HG03457 (cell line): ENCODE results near the gene PDE5A.
A peak's percentile ranks its signal among the peaks of the same experiment; 100 is the strongest.
"Not testable (repeated sequence)": the region's sequence is repeated elsewhere in the genome, so short reads cannot be mapped to it uniquely, and the experiment has no call there.

Source experiments
- ATAC-seq: cut with Tn5 transposase; IDR thresholded peaks from one replicate; pipeline ENCODE4 v1.9.1; 2021; ENCODE audit warnings: moderate number of reproducible peaks; ENCODE audit not compliant: unreplicated experiment

PDE5A gene

DNA sequence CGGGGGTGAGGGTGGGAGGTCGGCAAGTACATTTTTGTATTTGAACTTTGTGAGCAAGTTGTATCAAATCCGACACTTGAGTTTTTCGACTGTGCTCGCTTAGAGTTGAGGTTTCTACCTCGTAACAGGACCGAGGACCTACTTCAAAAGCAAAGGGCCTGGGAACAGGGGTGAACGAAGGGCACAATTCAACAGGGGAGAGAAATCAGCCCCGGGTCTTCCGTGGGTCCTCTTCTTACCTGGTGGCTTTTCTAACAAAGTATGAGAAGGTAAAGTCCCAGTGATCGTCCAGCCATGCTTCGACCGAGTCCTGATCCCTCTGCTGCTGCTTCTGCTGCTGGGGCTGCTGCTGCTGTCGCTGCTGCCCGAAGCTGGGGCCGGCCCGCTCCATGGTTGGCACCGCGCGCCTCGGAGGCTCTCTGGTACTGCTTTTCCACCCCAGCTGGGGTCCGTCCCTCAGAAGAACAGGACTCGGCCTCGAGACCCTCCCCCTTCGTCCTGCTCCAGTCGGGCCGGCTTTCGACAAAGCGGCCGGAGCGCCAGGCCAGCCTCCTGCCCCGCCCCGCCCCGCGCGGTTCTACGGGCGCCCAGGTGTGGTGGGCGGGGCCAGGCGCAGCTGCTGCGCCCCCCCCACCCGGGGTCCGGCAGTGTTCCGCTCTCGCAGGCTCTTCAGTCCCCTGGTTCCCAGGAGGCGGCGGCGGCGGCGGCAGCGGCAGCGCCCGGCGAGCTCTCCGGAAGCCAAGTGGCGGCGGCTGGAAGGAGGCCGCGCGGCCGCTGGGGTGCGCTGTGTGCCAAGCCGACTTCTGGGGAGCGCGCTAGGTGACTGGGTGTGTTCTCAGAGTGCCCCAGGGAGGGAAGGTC lies at the start of gene PDE5A:
PDE5A (minus strand) TSS at position 524 of the 861 bp plus-strand sequence; CDS start at position 391, 133 bp downstream.
- peak; percentile 92 for ATAC-seq

DNA sequence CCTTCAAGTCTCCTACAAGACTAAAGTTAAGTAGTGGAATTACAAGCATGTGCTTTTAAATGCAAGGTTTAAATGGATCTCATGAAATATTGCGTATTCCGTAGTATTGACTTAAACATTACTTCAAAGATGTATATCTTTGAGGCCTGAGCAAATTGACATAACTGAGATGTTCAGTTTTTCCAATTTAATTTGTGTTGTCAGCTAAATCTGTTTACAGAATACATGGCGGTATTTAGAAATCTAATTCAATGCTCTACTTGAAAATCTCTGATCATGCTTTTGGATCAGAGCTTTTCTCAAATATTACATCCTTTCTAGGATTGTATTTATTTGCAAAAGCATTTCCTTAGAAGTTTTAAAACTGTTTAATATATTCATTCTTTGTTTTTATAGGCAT lies 47.5 kb upstream of the PDE5A start:
- ATAC-seq = no peak

DNA sequence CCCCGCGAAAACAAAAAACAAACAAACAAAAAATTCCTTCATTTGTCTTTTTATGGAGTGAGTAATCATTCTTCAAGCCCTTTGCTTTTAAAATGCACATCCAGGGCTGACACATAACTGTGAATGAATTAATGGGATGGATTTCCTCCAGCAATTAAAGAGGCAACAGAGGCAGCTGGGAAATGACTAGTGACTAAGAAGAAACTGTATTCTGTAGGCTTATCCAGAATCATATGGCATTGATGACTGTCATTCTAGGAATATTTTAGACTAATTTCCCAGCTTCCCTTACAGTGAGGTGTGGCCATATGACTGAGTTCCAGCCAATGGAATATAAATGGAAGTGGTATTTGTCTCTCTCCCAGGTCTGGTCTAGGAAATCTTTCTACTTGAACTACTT lies 46.8 kb upstream of the PDE5A start:
- no peak for ATAC-seq

DNA sequence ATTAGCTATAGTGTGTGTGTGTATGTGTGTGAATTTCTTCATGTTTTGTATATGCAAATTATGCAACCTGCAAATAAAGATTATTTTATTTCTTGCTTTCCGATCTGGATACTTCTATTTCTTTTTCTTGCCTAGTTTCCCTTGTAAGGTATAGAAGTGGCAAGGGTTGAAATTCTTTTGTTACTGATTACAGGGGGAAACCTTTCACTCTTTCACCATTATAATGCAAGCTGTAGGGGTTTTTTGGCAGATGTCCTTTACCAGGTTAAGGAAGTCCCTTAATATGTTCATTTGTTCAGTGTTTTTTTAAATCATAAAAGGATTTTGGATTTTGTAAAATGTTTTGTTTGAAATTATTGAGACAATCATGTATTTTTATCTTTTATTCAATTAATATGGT lies 44.3 kb upstream of the PDE5A start:
- ATAC-seq = no peak

DNA sequence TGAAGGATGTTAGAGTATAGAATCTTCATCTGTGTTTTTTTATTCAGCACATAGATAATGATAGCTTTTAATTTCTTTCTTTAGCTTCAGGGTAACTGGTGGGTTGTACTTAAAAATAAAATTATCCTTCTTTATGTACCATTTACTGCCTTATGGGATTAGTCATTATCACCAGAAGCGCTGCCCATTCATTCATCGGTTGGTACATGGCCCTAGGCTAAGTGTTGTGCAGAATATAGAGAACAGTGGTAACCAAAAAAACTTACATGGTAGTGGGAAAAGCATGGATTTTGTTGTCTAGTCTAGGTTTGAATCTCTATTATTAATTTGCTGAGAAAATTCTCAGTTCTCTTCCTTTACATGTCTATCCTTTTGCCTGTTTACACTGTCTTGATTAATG lies 43.5 kb upstream of the PDE5A start:
- no peak for ATAC-seq

DNA sequence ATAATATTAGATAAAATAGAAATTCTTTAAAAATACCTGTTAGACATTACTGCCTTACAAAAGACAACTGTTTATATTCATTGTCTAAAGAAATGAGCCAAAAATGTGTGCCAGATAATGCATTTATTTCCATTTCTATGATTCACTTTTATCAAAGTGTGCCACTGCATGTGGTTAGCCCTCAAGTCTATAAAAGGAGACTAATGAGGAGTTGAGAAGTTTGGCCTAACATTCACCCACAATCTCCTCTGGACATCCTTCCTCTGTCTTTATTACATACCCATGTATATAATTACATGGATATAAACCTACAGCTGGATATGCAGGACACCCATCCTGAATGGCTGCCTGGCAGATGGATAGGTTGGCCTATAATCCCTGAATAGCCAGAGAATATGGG lies 42.6 kb upstream of the PDE5A start:
- no peak for ATAC-seq

DNA sequence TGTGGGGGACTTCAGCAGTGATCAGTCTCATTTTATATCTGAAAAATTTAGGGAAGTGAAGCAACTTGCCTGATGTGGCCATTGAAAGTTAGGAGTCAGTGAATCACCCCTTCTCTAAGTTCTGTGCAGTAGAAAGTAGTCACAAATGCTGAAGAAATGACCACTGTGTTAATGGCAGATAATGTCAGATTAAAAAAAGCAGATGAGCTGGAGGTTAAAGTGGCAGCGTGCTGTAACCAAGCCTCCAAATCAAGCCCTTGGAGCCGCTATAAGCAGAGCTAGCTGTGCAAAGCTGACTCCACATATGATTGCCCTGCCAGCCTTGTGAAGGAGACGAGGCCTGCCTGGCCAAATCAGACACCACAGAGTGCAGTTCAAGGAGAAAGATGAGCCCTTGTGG lies 39.2 kb upstream of the PDE5A start:
- no peak for ATAC-seq

DNA sequence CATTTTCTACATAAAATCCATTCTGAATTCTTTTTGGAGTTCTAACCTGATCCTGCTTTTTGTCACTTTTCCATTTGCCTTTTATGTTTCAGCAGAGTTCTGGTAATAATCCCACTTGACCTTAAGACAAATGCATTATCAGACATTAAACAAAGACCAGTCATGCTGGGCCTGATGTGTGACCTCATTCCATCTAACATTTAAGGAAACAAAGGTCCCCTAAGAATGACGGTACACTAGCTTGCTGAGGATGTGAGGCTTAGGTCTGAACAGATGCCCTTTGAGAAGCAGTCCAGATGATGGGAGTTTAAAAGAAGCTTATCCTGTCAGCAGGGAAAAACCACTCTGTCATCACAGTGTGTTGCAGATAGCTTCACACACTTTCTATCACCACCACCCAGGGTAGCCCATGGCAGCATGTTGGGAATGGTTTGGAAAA lies 38.1 kb upstream of the PDE5A start:
- ATAC-seq = no peak

DNA sequence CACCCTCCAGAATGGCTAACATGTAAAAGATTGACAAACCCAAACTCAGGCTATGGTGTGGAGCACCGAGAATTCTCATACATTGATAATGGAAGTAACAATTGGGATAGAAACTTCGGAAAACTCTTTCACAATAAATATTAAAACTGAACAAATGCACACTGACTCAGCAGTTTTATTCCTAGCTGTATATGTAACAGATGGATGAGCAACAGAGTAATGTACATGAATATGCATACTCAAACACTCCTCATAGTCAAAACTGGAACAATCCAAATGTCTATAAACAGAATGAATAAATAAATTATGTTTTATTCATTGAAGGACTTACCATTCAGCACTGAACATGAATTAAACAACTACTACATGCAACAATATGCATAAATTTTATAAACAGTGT lies 37.1 kb upstream of the PDE5A start:
- ATAC-seq = no peak

DNA sequence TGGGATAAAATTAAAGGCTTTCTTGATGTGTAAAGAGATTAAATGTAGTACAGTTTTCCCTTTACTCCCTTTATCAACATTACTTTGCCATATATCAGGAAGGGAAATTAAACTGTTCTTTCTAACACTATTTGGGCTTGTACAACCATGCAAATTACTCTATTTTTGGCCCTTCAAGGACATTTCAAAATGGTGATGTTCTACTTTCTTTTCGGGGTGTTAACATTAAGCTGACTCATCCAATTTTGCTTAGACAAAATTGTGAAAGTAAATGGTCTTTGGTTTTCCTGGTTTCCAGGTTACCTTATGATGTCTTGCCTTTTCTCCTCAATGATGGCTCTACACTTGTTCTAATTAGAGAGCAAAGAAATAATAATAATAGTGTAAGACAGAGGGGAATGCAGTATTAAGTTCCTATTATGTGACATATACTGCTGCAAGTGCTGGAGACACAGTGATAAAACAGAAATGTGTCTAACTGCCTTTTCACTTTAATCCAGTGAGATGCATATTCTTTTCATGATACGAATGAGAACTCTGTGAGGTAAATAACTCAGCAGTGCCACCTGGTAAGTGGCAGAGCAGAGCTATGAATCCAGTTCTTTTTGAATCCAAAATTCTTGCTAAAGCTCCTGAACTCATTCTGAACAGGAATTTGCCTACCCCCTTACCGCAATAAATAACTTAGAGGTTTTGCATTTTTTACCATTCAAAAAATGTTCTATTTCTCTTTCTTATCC lies 35.7 kb upstream of the PDE5A start:
- ATAC-seq = no peak

DNA sequence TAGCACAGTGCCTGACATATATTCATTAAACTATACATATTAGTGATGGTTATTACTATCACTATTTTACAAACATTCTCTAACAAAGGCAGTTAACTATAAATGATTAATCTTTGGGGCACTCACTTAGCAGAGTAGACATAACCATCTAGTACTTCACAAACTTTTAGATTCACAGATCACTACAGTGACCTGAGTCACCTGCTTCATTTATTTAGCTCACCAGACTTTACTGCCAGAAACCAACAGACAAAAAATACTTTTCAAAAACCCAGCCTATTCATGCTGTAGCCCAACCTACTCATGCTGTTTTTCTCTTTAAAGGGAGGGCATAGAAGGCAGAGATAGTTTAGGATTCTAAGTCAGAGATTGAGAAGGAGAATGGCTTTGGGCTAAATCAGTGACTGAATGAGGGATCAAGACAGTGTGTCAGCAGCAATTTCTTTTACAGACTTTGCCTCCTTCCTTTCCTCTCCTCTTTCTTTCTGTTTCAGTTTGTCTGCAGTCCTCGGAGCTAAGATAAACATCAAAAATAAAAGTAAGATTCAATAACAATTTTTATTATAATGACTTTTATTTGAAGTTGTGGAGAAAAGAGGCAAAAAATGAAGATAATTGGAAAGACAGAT lies 34.7 kb upstream of the PDE5A start:
- no peak for ATAC-seq

DNA sequence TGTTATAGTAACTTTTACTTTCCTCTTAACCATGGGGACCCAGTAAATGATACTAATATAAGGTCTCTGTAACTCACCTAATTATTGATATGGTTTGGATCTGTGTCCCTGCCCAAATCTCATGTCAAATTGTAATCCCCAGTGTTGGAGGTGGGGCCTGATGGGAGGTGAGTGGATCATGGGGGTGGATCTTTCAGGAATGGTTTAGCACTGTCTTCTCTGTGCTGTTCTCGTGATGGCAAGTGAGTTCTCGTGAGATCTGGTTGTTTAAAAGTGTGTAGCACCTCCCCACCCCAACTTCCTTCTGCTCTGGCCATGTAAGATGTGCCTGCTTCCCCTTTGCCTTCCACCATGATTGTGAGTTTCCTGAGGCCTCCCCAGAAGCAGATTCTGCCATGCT lies 34.0 kb upstream of the PDE5A start:
- not testable (repeated sequence) for ATAC-seq

DNA sequence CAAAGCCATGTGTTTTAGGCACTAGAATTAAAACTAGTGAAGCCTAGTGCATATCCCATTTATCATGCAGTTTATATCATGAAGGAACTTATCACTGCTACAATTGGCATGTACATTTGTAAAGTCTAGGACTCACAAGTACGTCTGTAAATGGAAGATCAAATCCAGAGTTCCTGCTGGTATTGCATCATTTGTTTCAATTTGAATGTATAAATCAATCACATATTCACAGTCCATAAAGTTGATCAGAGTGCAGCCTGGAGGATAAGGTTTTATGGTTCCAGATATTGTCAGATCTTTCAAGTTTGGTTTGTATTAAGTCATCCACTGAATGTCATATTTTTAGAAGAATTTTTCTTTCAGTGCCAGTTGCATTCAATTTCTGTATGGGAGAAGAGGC lies 32.6 kb upstream of the PDE5A start:
- no peak for ATAC-seq

DNA sequence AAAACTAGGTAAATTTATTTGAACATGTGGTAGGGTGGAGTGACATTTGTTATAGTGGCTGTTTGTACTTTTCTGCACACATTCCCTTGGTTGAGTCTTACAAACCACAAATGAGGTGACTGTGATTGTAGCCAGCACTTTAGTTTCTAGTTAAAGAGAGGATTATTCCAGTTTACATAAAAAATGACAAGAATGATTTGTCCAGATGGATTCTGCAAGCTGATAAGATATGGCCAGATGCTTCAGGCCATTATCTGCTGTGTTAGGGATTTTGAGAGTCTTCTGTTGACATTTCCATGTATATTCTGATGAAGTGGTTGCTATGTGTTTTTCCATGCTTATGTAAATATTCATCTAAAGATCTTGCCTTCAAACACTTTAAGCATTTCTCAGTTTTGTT lies 31.0 kb upstream of the PDE5A start:
- ATAC-seq = no peak

DNA sequence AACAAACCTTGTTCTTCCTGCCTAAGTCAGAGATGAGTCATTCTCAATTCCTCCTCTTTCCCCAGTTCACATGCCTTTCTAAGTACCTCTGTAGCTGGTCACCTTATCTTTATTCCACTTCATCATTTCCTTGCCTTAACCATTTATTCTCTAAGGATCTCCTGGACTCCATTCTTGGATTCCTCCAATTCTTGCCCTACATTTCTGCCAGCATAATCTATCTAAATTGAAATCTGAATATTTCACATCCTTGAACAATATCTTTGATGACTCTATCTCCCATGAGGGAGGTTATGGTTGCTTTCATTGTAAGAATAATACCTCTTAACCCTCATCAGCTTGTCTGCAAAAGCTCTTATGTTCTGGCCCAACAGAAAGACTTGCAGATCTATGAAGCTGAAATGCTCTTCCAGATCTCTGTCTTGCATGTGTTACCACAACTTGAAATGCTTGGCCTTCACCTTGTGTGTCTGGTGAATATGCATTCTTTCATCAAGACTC lies 28.6 kb upstream of the PDE5A start:
- ATAC-seq = no peak

DNA sequence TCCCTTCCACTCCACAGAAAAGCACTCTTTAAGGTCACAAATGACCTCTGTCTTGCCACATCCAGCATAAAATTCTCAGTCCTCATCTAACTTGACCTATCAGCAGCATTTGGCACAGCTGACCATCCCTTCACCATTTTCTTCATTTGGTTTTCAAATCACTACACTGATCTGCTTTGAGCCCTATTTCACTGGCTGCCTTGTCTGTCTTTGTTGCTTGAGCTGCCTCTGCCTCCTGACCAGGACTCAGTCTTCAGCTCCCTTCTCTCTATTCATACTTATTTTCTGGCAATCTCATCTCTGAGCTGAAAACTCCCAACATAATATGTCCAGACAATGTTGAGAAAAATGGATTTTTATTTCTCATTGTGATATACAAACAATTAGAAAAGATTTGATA lies 27.7 kb upstream of the PDE5A start:
- ATAC-seq = no peak

DNA sequence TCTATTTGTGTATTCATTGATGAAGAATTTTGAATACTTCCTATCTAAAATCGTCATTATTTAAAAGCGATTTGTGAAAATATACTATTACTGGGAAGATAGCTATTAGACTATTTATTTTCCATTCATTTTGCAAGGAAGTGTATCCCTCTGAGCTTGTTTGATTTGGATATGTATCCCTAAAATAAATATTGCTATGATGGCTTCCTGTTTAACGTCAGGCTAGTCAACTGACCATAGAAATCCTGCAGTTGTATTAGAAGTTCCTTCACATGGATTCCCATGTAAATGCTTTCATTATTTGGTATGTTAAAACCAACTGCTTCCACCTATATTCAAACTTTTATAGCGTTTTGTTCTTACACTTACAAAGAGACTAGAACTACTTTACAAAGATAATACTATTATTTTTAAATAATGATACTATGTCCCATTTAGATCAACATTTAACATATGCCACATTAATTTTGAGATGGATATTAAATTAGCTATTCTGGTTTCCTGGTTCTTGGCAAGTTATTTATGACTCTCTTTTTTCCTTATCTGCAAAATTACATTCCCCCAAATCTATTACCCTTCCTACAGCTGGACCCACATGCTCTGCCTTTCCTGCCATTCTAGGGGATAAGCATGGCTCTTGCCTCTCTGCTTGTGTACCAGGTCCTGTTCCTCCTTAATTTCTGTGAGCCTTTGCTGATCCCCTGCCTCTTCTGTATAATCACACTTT lies 26.7 kb upstream of the PDE5A start:
- ATAC-seq = no peak

DNA sequence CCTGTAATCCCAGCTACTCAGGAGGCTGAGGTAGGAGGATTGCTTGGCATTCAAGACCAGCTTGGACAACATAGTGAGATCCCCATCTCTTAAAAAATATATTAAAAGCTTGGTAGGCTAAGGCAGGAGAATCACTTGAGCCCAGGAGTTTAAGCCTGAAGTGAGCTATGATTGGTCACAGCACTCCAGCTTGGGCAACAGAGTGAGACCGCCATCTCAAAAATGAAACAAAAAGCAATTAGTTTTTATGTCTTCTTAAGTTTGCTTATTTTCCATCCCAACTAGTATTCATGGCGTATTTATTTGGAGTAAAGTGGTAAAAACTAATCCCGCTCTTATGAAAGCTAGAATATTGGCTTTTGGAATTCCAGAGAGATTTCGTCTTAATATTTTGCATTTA lies 25.4 kb upstream of the PDE5A start:
- no peak for ATAC-seq

DNA sequence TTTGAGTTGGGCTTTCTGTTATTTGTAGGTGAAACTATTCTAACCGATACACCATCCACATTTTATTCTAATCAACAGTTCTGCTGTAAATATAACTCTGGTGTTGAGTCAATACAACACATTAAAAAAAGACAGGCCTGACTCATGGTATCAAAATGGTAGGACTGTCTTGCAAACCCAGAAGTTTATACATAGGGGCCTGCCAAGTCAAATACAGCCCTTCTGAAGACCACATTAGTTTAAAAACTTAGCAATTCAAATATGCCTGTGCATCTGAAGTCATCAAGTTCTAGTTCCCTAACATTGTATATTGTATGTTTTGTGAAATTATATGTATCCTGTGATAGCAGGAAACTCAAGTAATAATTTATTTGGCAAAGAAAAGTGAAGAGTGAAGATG lies 24.4 kb upstream of the PDE5A start:
- ATAC-seq = no peak

DNA sequence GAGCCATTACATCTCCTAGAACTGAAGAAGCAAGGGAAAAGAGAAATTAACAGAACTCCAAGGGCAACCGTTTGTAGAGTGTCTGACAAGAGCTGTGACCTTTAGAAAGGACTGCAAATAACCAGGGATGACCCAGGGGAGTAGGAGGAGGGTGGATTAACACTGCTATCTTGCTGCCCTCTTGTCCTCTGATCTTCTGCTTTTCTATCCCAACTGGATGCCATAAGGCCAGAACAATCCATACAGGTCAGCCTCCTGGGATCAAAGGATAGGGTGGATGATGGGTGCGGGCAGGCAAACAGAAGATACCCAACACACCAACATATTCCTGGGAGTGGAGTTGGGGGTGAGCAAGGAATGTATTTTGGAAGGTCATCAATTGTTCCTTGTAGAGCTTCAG lies 19.8 kb upstream of the PDE5A start:
- no peak for ATAC-seq

DNA sequence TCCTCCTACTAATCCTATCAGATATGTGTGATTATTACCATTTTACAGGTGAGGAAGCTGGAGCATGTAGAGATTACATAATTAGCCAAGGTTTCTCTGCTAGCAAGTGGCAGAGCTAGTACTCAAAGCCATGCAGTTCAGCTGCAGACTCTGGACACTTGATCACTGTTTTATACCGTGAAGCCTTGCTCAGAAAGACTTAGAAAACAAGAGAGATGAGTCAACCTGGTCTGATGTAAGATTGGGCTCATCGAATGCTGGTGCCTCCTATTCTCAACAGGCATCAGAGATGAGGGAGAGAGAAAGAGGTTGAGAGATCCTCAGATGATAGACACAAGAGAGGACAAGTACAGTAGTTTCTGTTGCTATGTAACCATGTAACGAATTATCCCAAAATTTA lies 19.0 kb upstream of the PDE5A start:
- ATAC-seq = no peak
